ENCODE results near the gene CLSTN2. TPM values are rescaled to one million over a fixed set of nuclear protein-coding genes. Genes with fewer than 3 reads are reported as not detected.

The CLSTN2 gene
- total and polyA plus RNA-seq, 8 donors = 0.31 to 1.1 (median 0.61) TPM

DNA sequence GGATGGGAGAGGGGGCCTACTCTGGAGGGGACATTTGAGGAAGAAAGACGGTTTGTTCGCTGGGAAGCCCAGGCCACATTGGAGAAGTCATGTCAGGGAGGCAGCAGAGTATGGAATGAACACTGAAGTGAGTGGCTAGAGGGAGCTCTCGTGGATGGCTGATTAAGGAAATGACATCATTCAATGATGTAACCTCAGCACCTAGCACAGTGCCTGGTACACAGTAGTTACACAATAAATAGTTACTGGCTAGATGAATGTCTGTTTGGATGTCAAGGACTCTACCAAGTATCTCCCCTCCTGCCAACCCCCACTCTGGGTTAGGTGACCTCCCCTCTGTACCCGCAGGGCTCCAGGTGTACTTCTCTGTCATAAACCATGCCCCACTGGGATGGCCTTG is 121.1 kb downstream of the CLSTN2 start:
- no peak for DNase-seq
- no peak overlapping the region for H3K4me3 ChIP-seq
- H3K36me3 ChIP-seq = no peaks in the 10 kb centered on the region
- H3K27ac ChIP-seq = no peak overlapping the region
- H3K27me3 ChIP-seq = no peaks in the 10 kb centered on the region
- no peak for ATAC-seq
- no peaks in the 10 kb centered on the region for H3K4me1 ChIP-seq
- intact Hi-C loops (cut with DNase I) = no loop called here
- H3K9me3 ChIP-seq = peaks cover 0 to 2% of the 10 kb centered on the region in 2 donors
- TF ChIP-seq, protein P1, sequence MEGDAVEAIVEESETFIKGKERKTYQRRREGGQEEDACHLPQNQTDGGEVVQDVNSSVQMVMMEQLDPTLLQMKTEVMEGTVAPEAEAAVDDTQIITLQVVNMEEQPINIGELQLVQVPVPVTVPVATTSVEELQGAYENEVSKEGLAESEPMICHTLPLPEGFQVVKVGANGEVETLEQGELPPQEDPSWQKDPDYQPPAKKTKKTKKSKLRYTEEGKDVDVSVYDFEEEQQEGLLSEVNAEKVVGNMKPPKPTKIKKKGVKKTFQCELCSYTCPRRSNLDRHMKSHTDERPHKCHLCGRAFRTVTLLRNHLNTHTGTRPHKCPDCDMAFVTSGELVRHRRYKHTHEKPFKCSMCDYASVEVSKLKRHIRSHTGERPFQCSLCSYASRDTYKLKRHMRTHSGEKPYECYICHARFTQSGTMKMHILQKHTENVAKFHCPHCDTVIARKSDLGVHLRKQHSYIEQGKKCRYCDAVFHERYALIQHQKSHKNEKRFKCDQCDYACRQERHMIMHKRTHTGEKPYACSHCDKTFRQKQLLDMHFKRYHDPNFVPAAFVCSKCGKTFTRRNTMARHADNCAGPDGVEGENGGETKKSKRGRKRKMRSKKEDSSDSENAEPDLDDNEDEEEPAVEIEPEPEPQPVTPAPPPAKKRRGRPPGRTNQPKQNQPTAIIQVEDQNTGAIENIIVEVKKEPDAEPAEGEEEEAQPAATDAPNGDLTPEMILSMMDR (IDR thresholded peaks at IDR 0.05) = no peak

DNA sequence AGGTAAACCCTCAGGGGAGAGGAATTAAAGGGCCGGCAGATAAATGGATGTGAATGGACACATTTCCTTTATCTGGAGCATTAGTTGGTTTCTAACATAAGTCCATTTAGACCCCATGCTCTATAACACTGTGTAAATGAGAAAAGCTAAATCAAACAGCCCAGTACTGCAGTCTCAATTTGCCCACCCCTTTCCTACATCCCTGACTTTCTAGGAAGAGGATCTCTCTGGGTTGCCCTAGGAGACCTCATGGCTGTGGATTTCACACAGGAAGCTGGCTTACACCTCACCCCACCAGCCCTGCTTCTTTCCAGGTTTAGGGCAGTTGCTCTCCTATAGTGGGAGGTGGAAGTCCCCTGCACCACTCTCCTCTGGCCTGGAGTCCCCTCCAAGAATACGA is 126.2 kb downstream of the CLSTN2 start:
- intact Hi-C loops (cut with DNase I) = no loop called here
- H3K27ac ChIP-seq = no peak overlapping the region
- H3K9me3 ChIP-seq = no peaks in the 10 kb centered on the region
- TF ChIP-seq, protein P1 (IDR thresholded peaks at IDR 0.05) = no peak
- no peaks in the 10 kb centered on the region for H3K4me1 ChIP-seq
- no peak for DNase-seq
- H3K27me3 ChIP-seq = no peaks in the 10 kb centered on the region
- ATAC-seq = no peak
- no peaks in the 10 kb centered on the region for H3K36me3 ChIP-seq
- no peak overlapping the region for H3K4me3 ChIP-seq

DNA sequence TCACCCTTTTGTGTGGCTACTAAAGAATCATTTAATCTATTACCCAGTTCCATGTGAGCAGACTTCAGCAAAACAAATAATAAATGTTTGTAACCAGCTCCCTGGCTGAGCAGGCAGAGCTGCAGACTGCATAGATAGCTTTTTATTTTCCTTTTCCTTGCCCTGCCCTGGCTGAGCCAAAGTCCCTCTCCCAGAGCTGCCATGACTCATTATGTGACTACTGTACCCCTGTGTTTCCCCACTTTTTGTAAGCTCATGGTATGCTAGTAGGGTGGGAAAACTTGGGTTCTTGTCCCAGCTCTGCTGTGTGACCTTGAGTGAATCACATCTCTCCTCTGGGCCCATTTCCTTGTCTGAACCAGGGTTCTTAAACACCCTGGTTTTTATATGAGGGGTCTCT is 127.5 kb downstream of the CLSTN2 start:
- Histone ChIP-seq H3K27ac (no peak overlapping the region), H3K4me1 (no peaks in the 10 kb centered on the region), H3K36me3 (no peaks in the 10 kb centered on the region), H3K27me3 (no peaks in the 10 kb centered on the region), H3K4me3 (no peak overlapping the region), H3K9me3 (no peaks in the 10 kb centered on the region)
- ATAC-seq (no peak), DNase-seq (no peak)
- TF ChIP-seq, protein P1 (IDR thresholded peaks at IDR 0.05) = no peak
- intact Hi-C loops (cut with DNase I) = no loop called here

DNA sequence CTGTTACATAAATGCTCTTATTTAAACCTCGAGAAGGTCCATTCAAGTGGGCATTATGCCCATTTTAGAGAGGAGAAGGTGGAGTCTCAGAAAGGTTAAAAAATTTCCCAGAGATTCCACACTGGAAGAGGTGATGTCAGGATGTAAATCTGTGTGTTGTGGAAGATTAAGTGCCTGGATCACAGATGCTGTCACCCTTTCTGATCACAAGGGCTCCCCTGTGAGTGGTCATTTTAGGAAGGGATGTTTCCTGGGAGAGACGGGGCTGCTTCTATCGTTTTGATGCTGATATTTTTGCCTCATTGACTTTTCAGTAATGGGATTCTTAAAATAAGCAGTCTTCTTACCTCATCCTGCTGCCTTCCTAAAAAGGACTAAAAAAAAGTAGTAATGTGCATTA is 132.5 kb downstream of the CLSTN2 start:
- intact Hi-C loops (cut with DNase I) = no loop called here
- TF ChIP-seq, protein P1 (IDR thresholded peaks at IDR 0.05) = no peak

DNA sequence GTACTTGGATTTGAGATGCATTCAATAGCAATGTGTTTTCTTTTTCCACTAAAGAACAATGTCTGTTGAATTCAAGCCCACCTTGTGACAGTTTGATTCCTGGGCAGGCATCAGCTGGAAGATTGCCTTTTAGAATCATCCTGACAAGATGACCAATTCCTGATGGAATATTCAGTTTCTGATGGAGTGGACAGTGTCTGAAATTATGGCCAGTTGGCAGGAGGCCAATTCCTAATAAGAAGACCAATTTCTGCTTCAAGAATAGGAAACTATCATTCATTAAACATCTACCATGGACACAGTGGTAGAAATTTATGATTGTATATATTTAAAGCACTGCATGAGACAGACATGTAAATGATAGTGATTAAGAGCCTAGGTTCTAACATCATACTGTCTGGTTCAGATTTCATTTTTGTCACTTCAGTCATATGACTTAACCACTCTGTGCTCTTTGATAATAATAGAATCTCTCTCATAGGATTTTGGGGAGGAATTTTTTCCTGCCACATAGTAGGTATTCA is 133.6 kb downstream of the CLSTN2 start:
- Histone ChIP-seq H3K9me3 (no peaks in the 10 kb centered on the region), H3K27me3 (no peaks in the 10 kb centered on the region), H3K4me1 (no peaks in the 10 kb centered on the region), H3K27ac (no peak overlapping the region), H3K4me3 (no peak overlapping the region), H3K36me3 (no peaks in the 10 kb centered on the region)
- ATAC-seq = no peak
- TF ChIP-seq, protein P1 (IDR thresholded peaks at IDR 0.05) = no peak
- intact Hi-C loops (cut with DNase I) = no loop called here
- no peak for DNase-seq

More for the DNA sequence above, 132.5 kb downstream of the CLSTN2 start:
- H3K27ac ChIP-seq = no peak overlapping the region
- no peaks in the 10 kb centered on the region for H3K9me3 ChIP-seq
- no peak for ATAC-seq
- no peaks in the 10 kb centered on the region for H3K4me1 ChIP-seq
- DNase-seq = no peak
- no peak overlapping the region for H3K4me3 ChIP-seq
- H3K27me3 ChIP-seq = no peaks in the 10 kb centered on the region
- no peaks in the 10 kb centered on the region for H3K36me3 ChIP-seq
